Hepatocyte (in vitro differentiated cells): ENCODE measurements around the gene CCNT1. TPM values are rescaled to one million over a fixed set of nuclear protein-coding genes. Genes with fewer than 3 reads are reported as not detected.

Source experiments
- DNase-seq: peaks from one replicate; pipeline ENCODE4 v3.0.0-alpha.2; 2016; ENCODE audit warnings: low spot score
- H2AFZ ChIP-seq: fragments of 200-600 bp; sonication (generic); 2 replicates; pipeline ENCODE4 v1.6.0; 2016; ENCODE audit warnings: antibody characterized with exemption, mild to moderate bottlenecking
- H3K27ac ChIP-seq: fragments of 200-600 bp; sonication (generic); 2 replicates; pipeline ENCODE4 v1.5.1; 2016; ENCODE audit warnings: mild to moderate bottlenecking
- H3K27me3 ChIP-seq: fragments of 200-600 bp; sonication (generic); 2 replicates; pipeline ENCODE4 v1.6.1; 2016
- H3K36me3 ChIP-seq: fragments of 200-600 bp; sonication (generic); replicated peaks from 2 replicates; pipeline ENCODE4 v1.5.1; 2016; ENCODE audit warnings: low read depth; ENCODE audit not compliant: insufficient read depth
- H3K4me1 ChIP-seq: fragments of 200-600 bp; sonication (generic); 2 replicates; pipeline ENCODE4 v1.5.1; 2016; ENCODE audit warnings: mild to moderate bottlenecking, moderate library complexity; ENCODE audit not compliant: insufficient read depth
- H3K4me2 ChIP-seq: fragments of 200-600 bp; sonication (generic); 2 replicates; pipeline ENCODE4 v1.6.0; 2016
- H3K4me3 ChIP-seq: fragments of 200-600 bp; sonication (generic); 2 replicates; pipeline ENCODE4 v1.5.1; 2016; ENCODE audit warnings: mild to moderate bottlenecking
- H3K79me2 ChIP-seq: fragments of 200-600 bp; sonication (generic); 2 replicates; pipeline ENCODE4 v1.6.0; 2017; ENCODE audit warnings: mild to moderate bottlenecking
- H3K9me2 ChIP-seq: fragments of 200-600 bp; sonication (generic); replicated peaks from 2 replicates; pipeline ENCODE4 v1.6.0; 2017; ENCODE audit warnings: mild to moderate bottlenecking; ENCODE audit not compliant: insufficient read depth
- H3K9me3 ChIP-seq: fragments of 200-600 bp; sonication (generic); 2 replicates; pipeline ENCODE4 v1.5.1; 2016; ENCODE audit warnings: low read depth, mild to moderate bottlenecking
- H4K20me1 ChIP-seq: fragments of 200-600 bp; sonication (generic); 2 replicates; pipeline ENCODE4 v1.6.0; 2016; ENCODE audit warnings: mild to moderate bottlenecking; ENCODE audit not compliant: insufficient read depth, poor library complexity, severe bottlenecking
- CTCF ChIP-seq: fragments of 200-600 bp; sonication (generic); IDR thresholded peaks from 2 replicates; pipeline ENCODE4 v1.5.1; 2016; ENCODE audit warnings: antibody characterized with exemption, mild to moderate bottlenecking; ENCODE audit not compliant: poor library complexity
- EZH2 ChIP-seq: fragments of 200-600 bp; sonication (generic); IDR thresholded peaks from 2 replicates; pipeline ENCODE4 v1.6.1; 2016; ENCODE audit warnings: antibody characterized with exemption, mild to moderate bottlenecking, borderline replicate concordance
- EZH2phosphoT487 ChIP-seq: fragments of 200-600 bp; sonication (generic); IDR thresholded peaks from one replicate; pipeline ENCODE4 v1.6.1; 2018; ENCODE audit warnings: antibody characterized with exemption, mild to moderate bottlenecking, low read depth, moderate library complexity; ENCODE audit not compliant: unreplicated experiment, severe bottlenecking
- WGBS: methylation state at CpG from one replicate; pipeline ENCODE4 v1.1.6; 2016; ENCODE audit warnings: low lambda C conversion rate; ENCODE audit errors: missing lambda C conversion rate; 5-methylcytosine and 5-hydroxymethylcytosine counted together
- polyA plus RNA-seq: library from polyadenylated mRNA; unstranded; fragments of >200 nt; fragmentation: Nextera tagmentation; extraction: Ambion mirVana; gene quantifications from 2 replicates; pipeline ENCODE4 v1.2.1, GENCODE V29; 2016
- total RNA-seq: library from RNA; depleted of rRNA; stranded (reverse); fragments of >200 nt; gene quantifications from 2 replicates; pipeline ENCODE4 v1.2.3, GENCODE V29; 2014

Gene CCNT1
- total and polyA plus RNA-seq, 2 experiments from 2014 or later: 5.2 to 27.0 TPM

GRCh38 chr12:48695859-48696258, 20.6 kb downstream of the CCNT1 start:
- Histone ChIP-seq H3K36me3 (peaks cover 4% of the 10 kb centered on the region), H3K27me3 (no peaks in the 10 kb centered on the region), H3K79me2 (peaks cover 32% of the 10 kb centered on the region), H3K27ac (no peak overlapping the region), H3K4me2 (no peak overlapping the region), H3K9me3 (no peaks in the 10 kb centered on the region), H3K4me3 (no peak overlapping the region), H2AFZ (no peak overlapping the region), H3K9me2 (no peaks in the 10 kb centered on the region), H4K20me1 (peaks cover 3% of the 10 kb centered on the region), H3K4me1 (no peaks in the 10 kb centered on the region)
- no peak for DNase-seq
- TF ChIP-seq CTCF (no peak), EZH2 (no peak), EZH2phosphoT487 (no peak)
- WGBS: 86% methylated on average over 2 of the region's 2 CpGs

- H2AFZ ChIP-seq: no peak overlapping the region
- H3K4me2 ChIP-seq: no peak overlapping the region
- H3K79me2 ChIP-seq: peaks cover 38% of the 10 kb centered on the region
- 96% methylated on average over 6 of the region's 6 CpGs for WGBS
- no peaks in the 10 kb centered on the region for H3K4me1 ChIP-seq
- H3K36me3 ChIP-seq: peaks cover 4% of the 10 kb centered on the region
- H4K20me1 ChIP-seq: peaks cover 13% of the 10 kb centered on the region
- H3K9me2 ChIP-seq: no peaks in the 10 kb centered on the region
- no peak overlapping the region for H3K4me3 ChIP-seq
- no peak overlapping the region for H3K27ac ChIP-seq
- H3K27me3 ChIP-seq: no peaks in the 10 kb centered on the region
- DNase-seq: no peak
- no peak for TF ChIP-seq EZH2
- TF ChIP-seq EZH2phosphoT487: no peak
- no peak for TF ChIP-seq CTCF
- H3K9me3 ChIP-seq: no peaks in the 10 kb centered on the region
These were observed 22.5 kb downstream of the CCNT1 start for GRCh38 chr12:48694038-48694437.

- H3K9me2 ChIP-seq: no peaks in the 10 kb centered on the region
- no peak overlapping the region for H3K27ac ChIP-seq
- H3K79me2 ChIP-seq: peaks cover 36% of the 10 kb centered on the region
- no peak overlapping the region for H3K4me3 ChIP-seq
- H4K20me1 ChIP-seq: peaks cover 13% of the 10 kb centered on the region
- no peak overlapping the region for H2AFZ ChIP-seq
- DNase-seq: no peak
- TF ChIP-seq EZH2 (no peak), EZH2phosphoT487 (no peak), CTCF (no peak)
- H3K4me1 ChIP-seq: no peaks in the 10 kb centered on the region
- H3K9me3 ChIP-seq: no peaks in the 10 kb centered on the region
- peaks cover 4% of the 10 kb centered on the region for H3K36me3 ChIP-seq
- no peak overlapping the region for H3K4me2 ChIP-seq
- 77% methylated on average over 6 of the region's 6 CpGs for WGBS
- H3K27me3 ChIP-seq: no peaks in the 10 kb centered on the region
These were observed 22.9 kb downstream of the CCNT1 start for GRCh38 chr12:48693572-48693971.
